ENCODE data around the gene RNF186. TPM values are rescaled to one million over a fixed set of nuclear protein-coding genes. Genes with fewer than 3 reads are reported as not detected.
"Not testable (repeated sequence)": the region's sequence is repeated elsewhere in the genome, so short reads cannot be mapped to it uniquely, and the experiment has no call there.

RNF186 gene
- not detected in 2 replicates for total RNA-seq (2014; rRNA removed)
- polyA plus RNA-seq (2012): not detected

- DNase-seq (ENCODE audit: low read depth): no peak
These were observed at the start of gene RNF186 for GRCh38 chr1:19814681-19815503. Gene RNF186, minus strand, starts transcription at chr1:19815283. Its CDS starts 182 bp downstream, at chr1:19815101.

GRCh38 chr1:19864570-19865160 is 49.6 kb upstream of the RNF186 start:
- DNase-seq (ENCODE audit: low read depth): no peak

- DNase-seq (ENCODE audit: low read depth): no peak
These were observed 47.9 kb upstream of the RNF186 start for GRCh38 chr1:19862944-19863343.

- DNase-seq (ENCODE audit: low read depth): no peak
These were observed 46.9 kb upstream of the RNF186 start for GRCh38 chr1:19861842-19862530.

GRCh38 chr1:19861034-19861433 is 46.0 kb upstream of the RNF186 start:
- DNase-seq (ENCODE audit: low read depth): no peak

- DNase-seq (ENCODE audit: low read depth): no peak
These were observed 45.3 kb upstream of the RNF186 start for GRCh38 chr1:19860418-19860817.

- no peak for DNase-seq (ENCODE audit: low read depth)
These were observed 44.8 kb upstream of the RNF186 start for GRCh38 chr1:19859876-19860275.

GRCh38 chr1:19858893-19859292 is 43.8 kb upstream of the RNF186 start:
- DNase-seq (ENCODE audit: low read depth): no peak

GRCh38 chr1:19854866-19855265 is 39.8 kb upstream of the RNF186 start:
- DNase-seq (ENCODE audit: low read depth): no peak

- DNase-seq (ENCODE audit: low read depth): no peak
These were observed 37.0 kb upstream of the RNF186 start for GRCh38 chr1:19852036-19852435.

- DNase-seq (ENCODE audit: low read depth): no peak
These were observed 35.1 kb upstream of the RNF186 start for GRCh38 chr1:19850214-19850613.

GRCh38 chr1:19849307-19849706 is 34.2 kb upstream of the RNF186 start:
- DNase-seq (ENCODE audit: low read depth): not testable (repeated sequence)

- DNase-seq (ENCODE audit: low read depth): not testable (repeated sequence)
These were observed 32.3 kb upstream of the RNF186 start for GRCh38 chr1:19847334-19847733.

GRCh38 chr1:19846338-19846737 is 31.3 kb upstream of the RNF186 start:
- DNase-seq (ENCODE audit: low read depth): no peak

- no peak for DNase-seq (ENCODE audit: low read depth)
These were observed 30.5 kb upstream of the RNF186 start for GRCh38 chr1:19845555-19845954.

GRCh38 chr1:19844731-19845495 is 29.8 kb upstream of the RNF186 start:
- peak; percentile 22 for DNase-seq (ENCODE audit: low read depth)

- peak; percentile 91 for DNase-seq (ENCODE audit: low read depth)
These were observed 25.1 kb upstream of the RNF186 start for GRCh38 chr1:19840228-19840627.

- no peak for DNase-seq (ENCODE audit: low read depth)
These were observed 22.8 kb upstream of the RNF186 start for GRCh38 chr1:19837866-19838265.

GRCh38 chr1:19835578-19835977 is 20.5 kb upstream of the RNF186 start:
- no peak for DNase-seq (ENCODE audit: low read depth)

- DNase-seq (ENCODE audit: low read depth): no peak
These were observed 16.4 kb upstream of the RNF186 start for GRCh38 chr1:19831441-19831840.

GRCh38 chr1:19828546-19828945 is 13.5 kb upstream of the RNF186 start:
- no peak for DNase-seq (ENCODE audit: low read depth)

- no peak for DNase-seq (ENCODE audit: low read depth)
These were observed 10.2 kb upstream of the RNF186 start for GRCh38 chr1:19825298-19825697.

Measured in LHCN-M2 (cell line).